HG03469 (cell line): ENCODE measurements around the gene TMEM151B.

Experiments
- ATAC-seq: cut with Tn5 transposase; IDR thresholded peaks from one replicate; pipeline ENCODE4 v1.9.1; 2021; ENCODE audit warnings: mild to moderate bottlenecking, moderate library complexity, moderate number of reproducible peaks; ENCODE audit not compliant: unreplicated experiment

Gene TMEM151B

DNA sequence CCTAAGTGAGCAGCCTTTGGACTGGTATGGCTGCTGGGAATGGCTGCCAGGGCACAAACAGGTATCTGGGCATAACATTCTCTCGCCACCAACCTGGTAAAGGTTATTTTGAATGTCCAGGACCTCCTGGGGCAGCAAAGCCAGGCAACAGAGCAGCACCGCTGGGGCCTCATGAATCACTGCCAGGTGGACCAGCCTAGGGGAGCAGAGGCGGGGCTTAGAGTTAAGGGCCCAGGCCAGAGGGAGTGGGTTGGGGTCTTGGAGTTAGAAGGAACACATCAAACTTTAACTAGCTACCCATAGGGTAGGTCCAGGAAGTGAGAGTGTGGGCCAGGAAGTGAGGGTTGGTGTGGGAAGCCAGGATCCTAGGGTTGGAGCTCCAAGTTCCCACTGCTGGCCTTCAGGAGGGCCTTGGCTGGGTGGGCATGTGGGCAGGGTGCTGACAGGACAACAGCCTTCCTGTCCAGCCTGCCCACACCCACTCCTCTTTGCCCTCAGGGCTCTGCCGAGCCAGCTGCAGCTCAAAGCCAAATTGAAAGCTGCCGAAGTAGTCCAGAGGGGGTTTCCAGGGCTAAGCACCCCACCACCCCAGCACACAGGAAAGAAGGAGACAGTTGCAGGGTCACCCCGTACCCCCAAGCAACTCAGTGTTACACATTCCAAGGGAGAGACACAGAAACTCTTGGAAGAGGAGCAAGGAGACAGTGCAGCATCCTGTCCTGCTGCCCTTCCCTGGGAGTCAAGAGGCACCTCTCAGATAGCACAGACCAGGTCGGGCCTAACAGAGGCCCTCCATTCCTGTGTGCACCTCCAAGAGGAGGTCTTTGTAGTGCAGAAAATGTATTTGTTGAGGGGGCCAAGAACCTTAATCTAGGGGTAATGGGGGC lies 7.5 kb upstream of the TMEM151B start:
- ATAC-seq, result no peak

GRCh38 chr6:44263354-44264100 lies 6.7 kb upstream of the TMEM151B start:
- no peak for ATAC-seq

DNA sequence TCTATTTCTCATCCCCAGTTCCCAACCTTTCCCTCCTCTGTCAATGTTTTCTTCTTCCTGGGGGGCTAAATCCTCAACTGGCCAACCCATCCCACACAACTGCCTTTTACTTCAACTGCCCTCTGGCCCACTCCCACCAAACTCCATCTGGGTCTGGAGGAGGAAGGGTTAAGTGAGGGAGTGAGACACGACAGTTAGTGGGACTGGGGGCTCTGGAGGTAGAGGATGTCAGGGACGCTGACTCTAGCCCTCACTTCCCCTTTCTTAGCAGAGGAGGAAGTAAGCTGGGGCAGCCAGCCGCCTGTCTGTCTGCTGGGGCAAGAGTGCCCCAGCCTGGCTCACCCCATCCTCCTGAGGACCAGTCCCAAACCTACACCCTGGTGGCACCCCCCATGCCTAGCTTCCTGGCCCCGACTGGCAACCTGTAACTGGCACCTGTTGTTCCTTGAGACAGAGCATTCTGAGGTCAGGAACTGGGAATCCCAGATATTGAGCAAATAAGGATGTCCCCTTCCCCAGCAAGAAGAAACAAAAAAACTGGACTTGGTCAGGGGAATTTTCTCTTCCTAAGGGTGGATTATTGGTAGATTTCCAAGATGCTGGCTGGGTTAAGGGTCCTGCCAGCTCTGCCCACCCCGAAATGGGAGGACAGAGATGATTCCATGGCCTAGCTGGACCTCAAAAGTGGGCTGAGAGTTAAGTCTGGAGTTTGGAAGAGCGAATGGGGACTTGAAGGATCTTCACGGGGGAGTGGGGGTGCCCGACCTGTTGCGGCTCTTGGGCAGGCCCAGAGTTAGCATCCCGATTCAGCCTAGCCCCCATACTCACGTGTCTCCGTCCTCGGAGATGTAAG lies 5.9 kb upstream of the TMEM151B start:
- ATAC-seq, result no peak

DNA sequence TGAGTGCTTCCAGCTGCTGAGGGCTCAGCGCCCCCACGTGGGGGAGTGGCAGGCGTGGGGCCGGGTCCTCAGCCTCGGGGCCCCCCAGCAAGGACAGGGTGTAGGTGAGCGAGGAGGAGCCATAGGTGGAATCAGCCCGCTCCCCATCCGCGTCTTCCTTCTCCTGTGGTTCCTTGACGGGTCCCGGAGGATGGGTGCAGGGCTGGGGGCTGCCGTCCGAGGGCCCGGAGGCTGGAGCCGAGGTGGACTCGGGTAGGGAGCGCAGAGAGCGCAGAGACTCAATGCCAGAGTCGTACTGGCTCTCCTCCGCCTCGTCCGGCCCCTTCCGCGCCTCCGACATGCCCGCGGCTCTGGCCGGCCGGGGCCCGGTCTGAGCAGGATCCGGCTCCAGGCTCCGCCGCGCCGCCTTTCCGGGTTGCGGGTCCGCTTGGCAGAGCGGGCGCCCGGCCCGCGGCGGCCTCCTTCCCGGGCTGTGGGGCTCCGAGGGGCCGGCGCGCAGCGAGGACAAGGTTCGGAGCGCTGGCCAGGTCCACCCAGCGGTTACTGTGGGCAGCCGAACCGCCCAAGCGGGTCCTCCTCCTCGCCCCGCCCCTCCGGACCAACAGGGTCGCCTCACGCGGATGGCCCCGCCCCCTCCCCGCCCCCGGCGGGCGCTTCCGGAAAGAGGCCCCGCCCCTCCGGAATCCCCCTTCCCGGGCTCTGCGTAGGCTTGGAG lies 5.1 kb upstream of the TMEM151B start, which contains the start of gene NFKBIE:
NFKBIE (minus strand) TSS at position 545 of the 715 bp plus-strand sequence; CDS start at position 340, 205 bp downstream.
- no peak for ATAC-seq

DNA sequence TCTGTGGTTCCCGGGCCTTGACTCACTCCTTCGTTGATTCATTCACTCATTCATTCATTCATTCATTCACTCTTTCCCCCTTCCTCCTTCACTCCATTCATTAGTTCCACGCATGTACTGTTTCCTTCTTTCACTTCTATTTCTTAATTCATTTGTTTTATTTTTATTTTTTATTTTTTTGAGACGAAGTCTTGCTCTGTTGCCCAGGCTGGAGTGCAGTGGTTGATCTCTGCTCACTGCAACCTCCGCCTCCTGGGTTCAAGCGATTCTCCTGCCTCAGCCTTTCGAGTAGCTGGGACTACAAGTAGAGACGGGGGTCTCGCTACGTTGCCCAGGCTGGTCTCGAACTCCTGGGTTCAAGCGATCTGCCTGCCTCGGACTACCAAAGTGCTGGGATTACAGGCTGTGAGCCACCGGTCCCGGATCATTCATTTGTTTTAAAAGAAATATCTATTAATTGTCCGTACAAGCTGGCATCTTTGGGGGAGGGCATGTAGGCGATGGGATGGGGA lies 4.5 kb upstream of the TMEM151B start:
- ATAC-seq, result no peak

GRCh38 chr6:44266347-44266746 lies 3.9 kb upstream of the TMEM151B start:
- ATAC-seq, result no peak

GRCh38 chr6:44267252-44267651 lies 3.0 kb upstream of the TMEM151B start:
- ATAC-seq, result no peak

GRCh38 chr6:44268095-44268628 lies 2.1 kb upstream of the TMEM151B start:
- no peak for ATAC-seq

- ATAC-seq, result no peak
Measured at GRCh38 chr6:44269178-44269920, 901 bp upstream of the TMEM151B start.

GRCh38 chr6:44270526-44271405 lies 516 bp downstream of the TMEM151B start:
- no peak for ATAC-seq

- no peak for ATAC-seq
Measured at GRCh38 chr6:44271406-44271723, 1.1 kb downstream of the TMEM151B start.

- no peak for ATAC-seq
Measured at GRCh38 chr6:44271914-44272313, 1.7 kb downstream of the TMEM151B start.

DNA sequence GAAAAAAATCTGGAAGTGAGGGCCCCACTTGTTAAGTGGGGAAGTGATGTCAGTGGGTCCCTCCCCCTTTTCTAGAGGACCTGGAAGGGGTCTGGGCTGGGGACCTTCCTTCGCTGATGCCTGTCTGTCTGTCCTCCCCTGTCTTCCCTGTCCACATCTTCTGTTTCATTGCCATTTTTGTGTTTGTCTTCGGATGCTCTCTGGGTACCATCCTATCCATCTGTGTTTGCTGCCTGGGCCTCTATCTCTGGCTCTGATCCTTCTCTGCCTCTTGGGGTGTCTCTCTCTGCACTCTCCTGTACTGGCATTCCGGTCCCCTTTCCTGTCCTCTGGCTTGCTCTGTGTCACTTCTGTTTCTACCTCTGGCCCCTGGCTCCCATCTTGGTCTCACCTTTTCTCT lies 2.3 kb downstream of the TMEM151B start:
- no peak for ATAC-seq

- ATAC-seq, result no peak
Measured at GRCh38 chr6:44272999-44273566, 2.8 kb downstream of the TMEM151B start.

DNA sequence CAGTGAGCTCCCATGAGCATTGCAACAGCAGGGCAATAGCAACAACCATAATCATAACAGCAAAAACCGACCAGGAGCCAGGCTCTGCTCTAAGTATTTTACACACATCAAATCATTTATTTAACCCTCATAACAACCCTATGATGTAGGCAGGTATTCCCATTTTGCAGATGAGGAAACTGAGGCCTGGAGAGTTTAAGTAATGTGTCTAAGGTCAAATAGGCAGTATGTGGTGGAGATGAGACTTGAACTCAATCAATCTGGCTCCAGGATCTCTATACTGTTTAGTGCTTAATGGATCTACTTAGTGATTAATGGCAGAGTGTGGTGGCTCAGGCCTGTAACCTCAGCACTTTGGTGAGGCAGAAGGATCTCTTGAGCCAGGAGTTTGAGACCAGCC lies 3.4 kb downstream of the TMEM151B start:
- no peak for ATAC-seq

GRCh38 chr6:44275271-44275748 lies 5.1 kb downstream of the TMEM151B start:
- no peak for ATAC-seq

DNA sequence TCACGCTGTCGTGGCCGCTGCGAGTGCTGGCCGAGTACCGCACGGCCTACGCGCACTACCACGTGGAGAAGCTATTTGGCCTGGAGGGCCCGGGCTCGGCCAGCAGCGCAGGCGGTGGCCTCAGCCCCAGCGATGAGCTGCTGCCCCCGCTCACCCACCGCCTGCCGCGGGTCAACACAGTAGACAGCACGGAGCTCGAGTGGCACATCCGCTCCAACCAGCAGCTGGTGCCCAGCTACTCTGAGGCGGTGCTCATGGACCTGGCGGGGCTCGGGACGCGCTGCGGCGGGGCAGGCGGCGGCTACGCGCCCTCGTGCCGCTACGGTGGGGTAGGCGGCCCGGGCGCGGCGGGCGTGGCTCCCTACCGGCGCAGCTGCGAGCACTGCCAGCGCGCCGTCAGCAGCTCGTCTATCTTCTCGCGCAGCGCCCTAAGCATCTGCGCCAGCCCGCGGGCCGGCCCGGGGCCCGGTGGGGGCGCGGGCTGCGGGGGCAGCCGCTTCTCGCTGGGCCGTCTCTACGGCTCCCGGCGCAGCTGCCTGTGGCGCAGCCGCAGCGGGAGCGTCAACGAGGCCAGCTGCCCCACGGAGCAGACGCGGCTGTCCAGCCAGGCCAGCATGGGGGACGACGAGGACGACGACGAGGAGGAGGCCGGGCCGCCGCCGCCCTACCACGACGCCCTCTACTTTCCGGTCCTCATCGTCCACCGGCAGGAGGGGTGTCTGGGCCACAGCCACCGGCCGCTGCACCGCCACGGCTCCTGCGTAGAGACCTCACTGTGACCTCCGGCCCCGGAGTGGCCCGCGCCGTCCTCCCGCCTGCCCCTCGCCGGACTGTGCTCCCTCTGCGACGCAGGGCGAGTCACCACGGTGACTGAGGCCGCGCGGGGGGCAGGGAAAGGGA lies 5.7 kb downstream of the TMEM151B start:
- ATAC-seq, result no peak
